Ishikawa (cell line): ENCODE data around the gene BBOF1.

Source experiments
- CEBPB ChIP-seq: IDR thresholded peaks from 2 replicates; pipeline ENCODE4 v1.6.1; 2012
- CREB1 ChIP-seq: IDR thresholded peaks from 2 replicates; pipeline ENCODE4 v1.6.1; 2012; ENCODE audit warnings: low read depth
- EGR1 ChIP-seq: IDR thresholded peaks from 2 replicates; pipeline ENCODE4 v1.6.1; 2012
- EP300 ChIP-seq: IDR thresholded peaks from 2 replicates; pipeline ENCODE4 v1.6.1; 2012; ENCODE audit warnings: borderline replicate concordance
- FOXM1 ChIP-seq: IDR thresholded peaks from 2 replicates; pipeline ENCODE4 v1.6.1; 2012; ENCODE audit warnings: low read depth, borderline replicate concordance
- NFIC ChIP-seq: IDR thresholded peaks from 2 replicates; pipeline ENCODE4 v1.6.1; 2012
- RAD21 ChIP-seq: IDR thresholded peaks from 2 replicates; pipeline ENCODE4 v1.6.1; 2012; ENCODE audit warnings: low read depth
- TAF1 ChIP-seq: IDR thresholded peaks from 2 replicates; pipeline ENCODE4 v1.6.1; 2012; ENCODE audit warnings: low read depth, mild to moderate bottlenecking
- TCF12 ChIP-seq: IDR thresholded peaks from 2 replicates; pipeline ENCODE4 v1.6.1; 2012; ENCODE audit warnings: low read depth
- TEAD4 ChIP-seq: IDR thresholded peaks from 2 replicates; pipeline ENCODE4 v1.6.1; 2012
- YY1 ChIP-seq: IDR thresholded peaks from 2 replicates; pipeline ENCODE4 v1.6.1; 2012; ENCODE audit warnings: low read depth
- ZBTB7A ChIP-seq: IDR thresholded peaks from 2 replicates; pipeline ENCODE4 v1.6.1; 2012; ENCODE audit warnings: low read depth
- TF ChIP-seq, protein P1 (sequence below): IDR thresholded peaks from 2 replicates; pipeline ENCODE4 v1.6.1; 2012
- TF ChIP-seq, protein P2 (sequence below): IDR thresholded peaks from 2 replicates; pipeline ENCODE4 v1.6.1; 2012
- TF ChIP-seq, protein P3 (sequence below): IDR thresholded peaks from 2 replicates; pipeline ENCODE4 v1.6.1; 2012; ENCODE audit warnings: low read depth, mild to moderate bottlenecking

The BBOF1 gene

DNA sequence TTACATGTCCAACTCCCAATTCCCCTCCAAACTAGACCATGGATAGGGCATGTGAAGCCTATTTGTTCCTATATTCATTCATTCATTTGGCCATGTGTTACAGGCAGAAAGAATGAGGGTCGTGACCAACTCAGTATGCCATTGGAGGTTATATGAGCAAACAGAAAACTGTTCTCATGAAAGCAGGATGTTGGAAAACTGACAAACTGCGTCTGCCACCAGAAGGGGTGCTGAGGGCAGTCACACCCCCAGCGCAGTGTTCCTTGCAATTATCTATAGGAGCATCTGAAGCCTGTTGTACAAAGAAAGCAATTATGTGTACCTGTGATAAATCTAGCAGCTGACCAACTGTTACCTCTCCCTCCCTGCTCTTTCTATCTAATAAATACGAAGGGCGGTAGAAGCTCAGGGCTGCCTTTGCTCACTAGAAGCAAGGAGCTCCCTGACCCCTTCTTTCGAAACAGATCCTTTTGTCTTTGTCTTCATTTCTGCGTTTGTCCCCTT is 21.2 kb upstream of the BBOF1 start:
- TF ChIP-seq EGR1: no peak

DNA sequence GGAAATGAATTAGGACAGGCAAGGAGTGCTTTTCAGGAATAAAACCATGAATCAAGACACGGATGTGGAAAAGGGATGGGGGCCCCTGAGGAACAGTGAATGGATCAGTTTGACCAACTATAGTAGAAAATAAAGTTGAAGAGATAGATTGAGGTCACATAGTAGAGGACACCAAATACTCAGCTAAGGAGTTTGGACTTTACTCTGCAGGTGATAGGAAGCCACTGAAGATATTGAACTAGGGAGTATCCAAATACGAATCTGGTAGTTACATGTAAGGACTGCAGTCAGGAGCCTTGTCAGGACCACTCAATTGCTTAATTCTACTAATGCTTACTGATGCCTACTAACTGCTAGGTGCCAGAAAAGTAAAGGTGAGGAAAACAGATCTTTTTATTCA is 20.4 kb upstream of the BBOF1 start:
- TF ChIP-seq, protein P1, sequence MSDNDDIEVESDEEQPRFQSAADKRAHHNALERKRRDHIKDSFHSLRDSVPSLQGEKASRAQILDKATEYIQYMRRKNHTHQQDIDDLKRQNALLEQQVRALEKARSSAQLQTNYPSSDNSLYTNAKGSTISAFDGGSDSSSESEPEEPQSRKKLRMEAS: no peak
- TF ChIP-seq TAF1 (no peak), NFIC (no peak), CEBPB (no peak), RAD21 (no peak), CREB1 (no peak), ZBTB7A (no peak)
- TF ChIP-seq, protein P2, sequence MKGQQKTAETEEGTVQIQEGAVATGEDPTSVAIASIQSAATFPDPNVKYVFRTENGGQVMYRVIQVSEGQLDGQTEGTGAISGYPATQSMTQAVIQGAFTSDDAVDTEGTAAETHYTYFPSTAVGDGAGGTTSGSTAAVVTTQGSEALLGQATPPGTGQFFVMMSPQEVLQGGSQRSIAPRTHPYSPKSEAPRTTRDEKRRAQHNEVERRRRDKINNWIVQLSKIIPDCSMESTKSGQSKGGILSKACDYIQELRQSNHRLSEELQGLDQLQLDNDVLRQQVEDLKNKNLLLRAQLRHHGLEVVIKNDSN: no peak

DNA sequence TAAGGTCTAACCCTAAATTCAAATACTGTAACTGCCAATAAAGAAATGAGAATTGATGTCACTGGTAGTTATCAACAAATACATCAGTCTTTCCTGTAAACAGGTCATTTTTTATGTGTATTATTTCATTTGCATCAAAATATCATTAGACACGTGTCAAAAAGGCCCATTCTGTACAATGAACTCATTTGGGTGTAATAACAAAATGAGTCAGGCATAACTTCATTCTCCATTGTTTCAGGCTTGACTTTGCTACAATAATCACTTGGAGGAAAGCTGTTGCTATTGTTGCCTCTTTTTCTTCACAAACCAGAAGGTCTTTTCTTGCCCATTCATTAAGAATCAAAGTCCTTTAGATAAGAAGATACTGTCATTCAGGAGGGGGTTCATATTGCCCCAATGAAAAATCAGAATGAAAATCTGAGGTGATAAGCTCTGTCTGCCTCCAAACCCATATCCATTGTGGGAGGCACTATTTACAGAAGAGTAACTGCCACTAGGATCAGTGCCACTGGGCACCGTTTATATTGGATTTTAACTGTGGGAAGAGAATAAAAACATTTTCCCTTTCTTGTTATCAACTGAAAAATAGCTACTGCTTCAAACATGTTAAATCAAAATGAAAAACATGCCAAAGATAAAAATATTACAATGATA is 10.2 kb upstream of the BBOF1 start:
- no peak for TF ChIP-seq ZBTB7A
- no peak for TF ChIP-seq CREB1
- TF ChIP-seq TCF12: no peak
- TF ChIP-seq YY1: no peak
- TF ChIP-seq RAD21: no peak
- no peak for TF ChIP-seq NFIC
- TF ChIP-seq, protein P2: no peak
- no peak for TF ChIP-seq EGR1
- no peak for TF ChIP-seq FOXM1
- no peak for TF ChIP-seq CEBPB
- no peak for TF ChIP-seq EP300
- TF ChIP-seq TEAD4: no peak
- no peak for TF ChIP-seq TAF1
- TF ChIP-seq, protein P1: no peak
- TF ChIP-seq, protein P3, sequence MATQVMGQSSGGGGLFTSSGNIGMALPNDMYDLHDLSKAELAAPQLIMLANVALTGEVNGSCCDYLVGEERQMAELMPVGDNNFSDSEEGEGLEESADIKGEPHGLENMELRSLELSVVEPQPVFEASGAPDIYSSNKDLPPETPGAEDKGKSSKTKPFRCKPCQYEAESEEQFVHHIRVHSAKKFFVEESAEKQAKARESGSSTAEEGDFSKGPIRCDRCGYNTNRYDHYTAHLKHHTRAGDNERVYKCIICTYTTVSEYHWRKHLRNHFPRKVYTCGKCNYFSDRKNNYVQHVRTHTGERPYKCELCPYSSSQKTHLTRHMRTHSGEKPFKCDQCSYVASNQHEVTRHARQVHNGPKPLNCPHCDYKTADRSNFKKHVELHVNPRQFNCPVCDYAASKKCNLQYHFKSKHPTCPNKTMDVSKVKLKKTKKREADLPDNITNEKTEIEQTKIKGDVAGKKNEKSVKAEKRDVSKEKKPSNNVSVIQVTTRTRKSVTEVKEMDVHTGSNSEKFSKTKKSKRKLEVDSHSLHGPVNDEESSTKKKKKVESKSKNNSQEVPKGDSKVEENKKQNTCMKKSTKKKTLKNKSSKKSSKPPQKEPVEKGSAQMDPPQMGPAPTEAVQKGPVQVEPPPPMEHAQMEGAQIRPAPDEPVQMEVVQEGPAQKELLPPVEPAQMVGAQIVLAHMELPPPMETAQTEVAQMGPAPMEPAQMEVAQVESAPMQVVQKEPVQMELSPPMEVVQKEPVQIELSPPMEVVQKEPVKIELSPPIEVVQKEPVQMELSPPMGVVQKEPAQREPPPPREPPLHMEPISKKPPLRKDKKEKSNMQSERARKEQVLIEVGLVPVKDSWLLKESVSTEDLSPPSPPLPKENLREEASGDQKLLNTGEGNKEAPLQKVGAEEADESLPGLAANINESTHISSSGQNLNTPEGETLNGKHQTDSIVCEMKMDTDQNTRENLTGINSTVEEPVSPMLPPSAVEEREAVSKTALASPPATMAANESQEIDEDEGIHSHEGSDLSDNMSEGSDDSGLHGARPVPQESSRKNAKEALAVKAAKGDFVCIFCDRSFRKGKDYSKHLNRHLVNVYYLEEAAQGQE: no peak

DNA sequence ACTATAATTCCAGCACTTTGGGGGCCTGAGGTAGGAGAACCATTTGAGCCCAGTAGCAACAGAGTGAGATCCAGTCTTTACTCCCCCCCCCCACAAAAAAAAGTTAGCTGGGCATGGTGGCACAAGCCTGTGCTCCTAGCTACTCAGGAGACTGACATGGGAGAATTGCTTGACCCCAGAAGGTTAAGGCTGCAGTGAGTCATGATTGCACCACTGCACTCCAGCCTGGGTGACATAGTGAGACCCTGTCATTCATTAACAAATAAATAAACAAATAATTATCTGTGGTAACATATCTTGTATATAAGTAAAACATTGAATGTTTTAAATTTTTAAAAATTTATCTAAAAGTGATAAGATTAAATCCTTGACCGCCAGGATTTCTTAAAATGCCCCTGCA is 4.8 kb upstream of the BBOF1 start:
- TF ChIP-seq YY1: no peak

DNA sequence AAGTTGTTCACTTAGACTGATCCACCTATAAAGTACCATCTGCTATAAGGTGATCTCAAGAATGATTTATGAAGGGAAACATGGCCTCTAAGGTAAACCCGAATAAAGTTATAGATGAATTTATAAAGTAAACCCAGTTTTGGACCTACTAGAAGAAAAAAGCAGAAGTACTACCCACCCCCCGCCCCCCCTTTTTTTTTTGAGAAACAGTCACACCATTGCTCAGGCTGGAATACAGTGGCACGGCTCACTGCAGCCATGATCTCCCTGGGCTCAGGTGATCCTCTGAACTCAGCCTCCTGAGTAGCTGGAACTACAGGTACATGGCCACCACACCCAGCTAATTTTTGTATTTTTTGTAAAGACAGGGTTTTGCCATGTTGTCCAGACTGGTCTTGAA is 4.0 kb upstream of the BBOF1 start:
- TF ChIP-seq YY1 (no peak), EGR1 (no peak), NFIC (no peak), TCF12 (no peak), RAD21 (no peak), CREB1 (no peak), CEBPB (no peak), ZBTB7A (no peak), TAF1 (no peak), EP300 (no peak)
- TF ChIP-seq, protein P1: no peak
- TF ChIP-seq, protein P2: no peak
- TF ChIP-seq, protein P3: no peak

DNA sequence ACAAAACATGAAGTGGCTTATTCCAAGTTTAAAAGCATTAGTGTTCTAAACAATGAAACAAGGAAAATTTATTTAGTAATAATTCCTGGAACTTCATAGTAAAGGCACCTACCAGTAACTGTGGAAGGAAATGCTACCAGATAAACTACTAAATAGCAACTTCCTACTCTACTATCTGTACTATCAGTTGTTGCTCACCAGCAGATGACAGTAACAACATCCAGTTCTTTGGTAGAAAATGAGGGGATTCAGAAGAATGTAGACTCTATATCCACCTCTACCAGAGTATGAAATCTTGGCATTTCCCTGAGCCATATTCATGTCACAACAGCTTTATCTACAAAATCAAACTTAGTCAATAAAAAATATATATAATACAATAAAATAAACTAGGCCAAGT is 3.2 kb upstream of the BBOF1 start:
- no peak for TF ChIP-seq TAF1
- no peak for TF ChIP-seq RAD21
- no peak for TF ChIP-seq YY1
- TF ChIP-seq FOXM1: no peak
- TF ChIP-seq, protein P2: no peak
- TF ChIP-seq, protein P1: no peak
- TF ChIP-seq EGR1: no peak
- no peak for TF ChIP-seq CREB1
- no peak for TF ChIP-seq CEBPB
- TF ChIP-seq, protein P3: no peak
- no peak for TF ChIP-seq EP300
- no peak for TF ChIP-seq TCF12
- TF ChIP-seq ZBTB7A: no peak
- TF ChIP-seq TEAD4: no peak
- TF ChIP-seq NFIC: no peak
